OCI-LY1 (cell line): ENCODE measurements around the gene GALNT1.
A peak's percentile ranks its signal among the peaks of the same experiment; 100 is the strongest.

Experiments used
- H2AFZ ChIP-seq: fragments of 200-600 bp; sonication (generic), shearing (Covaris generic); 2 replicates; pipeline ENCODE4 v1.6.0; 2014; ENCODE audit warnings: antibody characterized with exemption, mild to moderate bottlenecking, low read length
- H3F3A ChIP-seq: fragments of 200-600 bp; sonication (generic), shearing (Covaris generic); 2 replicates; pipeline ENCODE4 v1.6.0; 2014; ENCODE audit warnings: mild to moderate bottlenecking, antibody characterized with exemption, low read length, moderate library complexity; ENCODE audit not compliant: insufficient read depth
- H3K27ac ChIP-seq: fragments of 200-600 bp; sonication (generic); 2 replicates; pipeline ENCODE4 v1.5.1; 2014; ENCODE audit warnings: low read length, mixed run types, mild to moderate bottlenecking, low read depth; ENCODE audit not compliant: poor library complexity, severe bottlenecking
- H3K27me3 ChIP-seq: fragments of 200-600 bp; sonication (generic); 2 replicates; pipeline ENCODE4 v1.6.0; 2014; ENCODE audit warnings: antibody characterized with exemption, mild to moderate bottlenecking, low read length, moderate library complexity; ENCODE audit not compliant: insufficient read depth
- H3K36me3 ChIP-seq: fragments of 200-600 bp; sonication (generic); 2 replicates; pipeline ENCODE4 v1.6.1; 2014; ENCODE audit warnings: mild to moderate bottlenecking, antibody characterized with exemption, low read length, moderate library complexity, mixed read lengths; ENCODE audit not compliant: insufficient read depth
- H3K4me1 ChIP-seq: fragments of 200-600 bp; sonication (generic); 2 replicates; pipeline ENCODE4 v1.5.1; 2014; ENCODE audit warnings: mild to moderate bottlenecking, low read length, moderate library complexity; ENCODE audit not compliant: insufficient read depth, severe bottlenecking
- H3K4me2 ChIP-seq: fragments of 200-600 bp; sonication (generic), shearing (Covaris generic); 2 replicates; pipeline ENCODE4 v1.6.1; 2014; ENCODE audit warnings: low read length
- H3K4me3 ChIP-seq: fragments of 200-600 bp; sonication (generic); 2 replicates; pipeline ENCODE4 v1.5.1; 2014; ENCODE audit warnings: low read length, low read depth, mild to moderate bottlenecking, mixed read lengths; ENCODE audit not compliant: poor library complexity, severe bottlenecking
- H3K79me2 ChIP-seq: fragments of 200-600 bp; shearing (Covaris generic); 2 replicates; pipeline ENCODE4 v1.6.1; 2016; ENCODE audit warnings: mixed run types, low read length, mixed read lengths; ENCODE audit not compliant: insufficient read depth
- H3K9ac ChIP-seq: fragments of 200-600 bp; sonication (generic), shearing (Covaris generic); 2 replicates; pipeline ENCODE4 v1.6.1; 2014; ENCODE audit warnings: mild to moderate bottlenecking, low read length, mixed read lengths
- H3K9me2 ChIP-seq: fragments of 200-600 bp; sonication (generic), shearing (Covaris generic); 2 replicates; pipeline ENCODE4 v1.6.1; 2014; ENCODE audit warnings: low read depth, mild to moderate bottlenecking, low read length, mixed read lengths
- H3K9me3 ChIP-seq: fragments of 200-600 bp; shearing (Covaris generic); 2 replicates; pipeline ENCODE4 v1.6.1; 2014; ENCODE audit warnings: low read length, mixed read lengths
- H4K20me1 ChIP-seq: fragments of 200-600 bp; sonication (generic), shearing (Covaris generic); 2 replicates; pipeline ENCODE4 v1.6.0; 2016; ENCODE audit warnings: mild to moderate bottlenecking, low read length; ENCODE audit not compliant: insufficient read depth
- EZH2 ChIP-seq: fragments of 200-600 bp; sonication (generic), shearing (Covaris generic); IDR thresholded peaks from 2 replicates; pipeline ENCODE4 v1.8.0; 2017; ENCODE audit warnings: borderline replicate concordance, mixed run types, mild to moderate bottlenecking, antibody characterized with exemption, low read length, moderate library complexity, mixed read lengths
- TF ChIP-seq, protein P1 (sequence below): fragments of 200-600 bp; sonication (generic), shearing (Covaris generic); IDR thresholded peaks from 2 replicates; pipeline ENCODE4 v1.5.1; 2017; ENCODE audit warnings: mild to moderate bottlenecking, antibody characterized with exemption, low read length, moderate library complexity, mixed read lengths

GALNT1 gene

GRCh38 chr18:35588122-35588521, 6.6 kb downstream of the GALNT1 start:
- H3K4me2 ChIP-seq, result no peak overlapping the region
- no peak overlapping the region for H3K4me3 ChIP-seq
- H3K4me1 ChIP-seq, result peaks cover 26% of the 10 kb centered on the region
- H3F3A ChIP-seq, result no peaks in the 10 kb centered on the region
- H3K27me3 ChIP-seq, result no peaks in the 10 kb centered on the region
- no peak overlapping the region for H3K27ac ChIP-seq
- H3K9me2 ChIP-seq, result no peaks in the 10 kb centered on the region
- peaks cover 69% of the 10 kb centered on the region for H3K79me2 ChIP-seq
- H3K36me3 ChIP-seq, result no peaks in the 10 kb centered on the region
- H3K9ac ChIP-seq, result no peak overlapping the region
- no peak overlapping the region for H2AFZ ChIP-seq
- peaks cover 6% of the 10 kb centered on the region for H3K9me3 ChIP-seq
- TF ChIP-seq EZH2, result no peak
- TF ChIP-seq, protein P1, sequence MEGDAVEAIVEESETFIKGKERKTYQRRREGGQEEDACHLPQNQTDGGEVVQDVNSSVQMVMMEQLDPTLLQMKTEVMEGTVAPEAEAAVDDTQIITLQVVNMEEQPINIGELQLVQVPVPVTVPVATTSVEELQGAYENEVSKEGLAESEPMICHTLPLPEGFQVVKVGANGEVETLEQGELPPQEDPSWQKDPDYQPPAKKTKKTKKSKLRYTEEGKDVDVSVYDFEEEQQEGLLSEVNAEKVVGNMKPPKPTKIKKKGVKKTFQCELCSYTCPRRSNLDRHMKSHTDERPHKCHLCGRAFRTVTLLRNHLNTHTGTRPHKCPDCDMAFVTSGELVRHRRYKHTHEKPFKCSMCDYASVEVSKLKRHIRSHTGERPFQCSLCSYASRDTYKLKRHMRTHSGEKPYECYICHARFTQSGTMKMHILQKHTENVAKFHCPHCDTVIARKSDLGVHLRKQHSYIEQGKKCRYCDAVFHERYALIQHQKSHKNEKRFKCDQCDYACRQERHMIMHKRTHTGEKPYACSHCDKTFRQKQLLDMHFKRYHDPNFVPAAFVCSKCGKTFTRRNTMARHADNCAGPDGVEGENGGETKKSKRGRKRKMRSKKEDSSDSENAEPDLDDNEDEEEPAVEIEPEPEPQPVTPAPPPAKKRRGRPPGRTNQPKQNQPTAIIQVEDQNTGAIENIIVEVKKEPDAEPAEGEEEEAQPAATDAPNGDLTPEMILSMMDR, result no peak
- H4K20me1 ChIP-seq, result no peaks in the 10 kb centered on the region

DNA sequence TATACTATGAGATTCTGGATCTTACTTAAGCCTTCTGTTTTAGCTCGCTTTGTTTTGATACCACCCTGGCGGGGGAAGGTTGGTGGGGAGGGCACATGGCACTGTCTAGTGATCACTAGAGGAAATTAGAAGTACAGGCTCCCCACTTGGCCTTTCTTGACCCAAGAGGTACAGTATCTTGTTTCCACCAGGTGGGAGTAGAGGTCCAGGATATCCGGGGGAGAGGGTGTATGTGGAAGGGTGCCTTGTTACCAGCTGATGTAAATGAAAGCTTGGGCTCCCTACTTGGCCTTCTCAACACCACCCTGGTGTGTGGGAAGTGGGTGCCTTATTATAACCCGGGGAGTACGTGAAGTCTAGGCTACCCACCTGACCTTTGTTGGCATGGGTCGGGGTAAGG, 7.5 kb downstream of the GALNT1 start:
- Histone ChIP-seq H3K9me2 (no peaks in the 10 kb centered on the region), H3F3A (no peaks in the 10 kb centered on the region), H3K9me3 (peaks cover 6% of the 10 kb centered on the region), H3K27ac (peak overlapping the region; percentile 21), H2AFZ (no peak overlapping the region), H3K4me3 (no peak overlapping the region), H3K4me1 (peaks cover 30% of the 10 kb centered on the region), H3K4me2 (no peak overlapping the region), H3K36me3 (no peaks in the 10 kb centered on the region), H4K20me1 (no peaks in the 10 kb centered on the region), H3K9ac (no peak overlapping the region), H3K27me3 (no peaks in the 10 kb centered on the region), H3K79me2 (peaks cover 70% of the 10 kb centered on the region)
- no peak for TF ChIP-seq EZH2
- TF ChIP-seq, protein P1, result peak; percentile 50; the same call in 1 of the 2 replicates

DNA sequence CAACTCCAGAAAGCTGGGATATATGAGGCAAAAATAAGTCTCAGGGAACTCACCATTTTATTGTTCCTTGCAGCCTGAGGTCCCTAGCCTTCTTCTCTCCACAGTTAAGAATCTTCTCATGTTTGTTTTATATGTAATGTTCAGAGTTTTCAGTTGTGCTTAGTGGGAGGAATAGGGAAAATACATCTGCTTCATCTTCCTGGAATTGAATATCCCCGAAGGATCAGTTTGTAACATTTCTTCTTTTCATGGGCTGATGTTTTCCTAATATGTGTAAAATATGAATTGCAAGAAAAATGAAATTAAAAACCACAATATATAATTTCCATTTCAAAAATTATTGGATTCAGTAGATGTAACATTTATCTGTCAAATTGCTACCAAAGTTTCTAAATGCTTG, 8.0 kb downstream of the GALNT1 start:
- Histone ChIP-seq H3K9me3 (peaks cover 6% of the 10 kb centered on the region), H3K9me2 (no peaks in the 10 kb centered on the region), H4K20me1 (no peaks in the 10 kb centered on the region), H3K4me3 (no peak overlapping the region), H3K9ac (no peak overlapping the region), H3F3A (no peaks in the 10 kb centered on the region), H3K4me1 (peaks cover 32% of the 10 kb centered on the region), H2AFZ (no peak overlapping the region), H3K4me2 (no peak overlapping the region), H3K27ac (peak overlapping the region; percentile 21), H3K79me2 (peaks cover 70% of the 10 kb centered on the region), H3K27me3 (no peaks in the 10 kb centered on the region), H3K36me3 (no peaks in the 10 kb centered on the region)
- no peak for TF ChIP-seq EZH2
- TF ChIP-seq, protein P1, result no peak
